ENCODE data around the gene MUC2. TPM values are rescaled to one million over a fixed set of nuclear protein-coding genes. Genes with fewer than 3 reads are reported as not detected.

Gene MUC2
- total RNA-seq, 1 experiment from 2014 or later, result 0.04 TPM

DNA sequence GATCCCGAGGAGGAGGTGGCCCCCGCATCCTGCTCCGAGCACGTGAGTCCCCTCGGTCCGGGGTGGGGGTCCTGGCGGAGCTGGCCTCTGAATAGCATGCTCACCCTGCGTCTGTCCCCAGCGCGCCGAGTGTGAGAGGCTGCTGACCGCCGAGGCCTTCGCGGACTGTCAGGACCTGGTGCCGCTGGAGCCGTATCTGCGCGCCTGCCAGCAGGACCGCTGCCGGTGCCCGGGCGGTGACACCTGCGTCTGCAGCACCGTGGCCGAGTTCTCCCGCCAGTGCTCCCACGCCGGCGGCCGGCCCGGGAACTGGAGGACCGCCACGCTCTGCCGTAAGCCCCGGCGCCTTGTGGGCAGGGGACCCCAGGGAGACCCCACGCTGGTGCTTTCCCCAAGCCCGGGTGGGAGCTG, 3.5 kb downstream of the MUC2 start:
- CTCF ChIA-PET, result no interaction called here
- Histone ChIP-seq H3K27me3 (ENCODE audit: insufficient read depth, low read depth) (no peaks in the 10 kb centered on the region), H3K79me2 (ENCODE audit: low read depth) (no peaks in the 10 kb centered on the region), H3K4me1 (replicated peaks; ENCODE audit: insufficient read depth) (peaks cover 9% of the 10 kb centered on the region), H3K9me3 (ENCODE audit: insufficient read depth, low read depth) (no peaks in the 10 kb centered on the region), H3K4me3 (no peak overlapping the region), H4K20me1 (ENCODE audit: insufficient read depth) (no peaks in the 10 kb centered on the region), H3F3A (ENCODE audit: insufficient read depth, low read depth) (no peaks in the 10 kb centered on the region), H3K27ac (no peak overlapping the region), H3K9me2 (ENCODE audit: insufficient read depth) (no peaks in the 10 kb centered on the region), H2AFZ (no peak overlapping the region), H3K36me3 (ENCODE audit: low read depth) (no peaks in the 10 kb centered on the region), H3K4me2 (no peak overlapping the region)
- POLR2A ChIA-PET (ENCODE audit: unreplicated experiment), result no interaction called here
- no TSS peak for BruUV-seq (replicated peaks)
- intact Hi-C loops (cut with micrococcal nuclease; ENCODE audit: unreplicated experiment), result no loop called here
- TF ChIP-seq, protein P1, sequence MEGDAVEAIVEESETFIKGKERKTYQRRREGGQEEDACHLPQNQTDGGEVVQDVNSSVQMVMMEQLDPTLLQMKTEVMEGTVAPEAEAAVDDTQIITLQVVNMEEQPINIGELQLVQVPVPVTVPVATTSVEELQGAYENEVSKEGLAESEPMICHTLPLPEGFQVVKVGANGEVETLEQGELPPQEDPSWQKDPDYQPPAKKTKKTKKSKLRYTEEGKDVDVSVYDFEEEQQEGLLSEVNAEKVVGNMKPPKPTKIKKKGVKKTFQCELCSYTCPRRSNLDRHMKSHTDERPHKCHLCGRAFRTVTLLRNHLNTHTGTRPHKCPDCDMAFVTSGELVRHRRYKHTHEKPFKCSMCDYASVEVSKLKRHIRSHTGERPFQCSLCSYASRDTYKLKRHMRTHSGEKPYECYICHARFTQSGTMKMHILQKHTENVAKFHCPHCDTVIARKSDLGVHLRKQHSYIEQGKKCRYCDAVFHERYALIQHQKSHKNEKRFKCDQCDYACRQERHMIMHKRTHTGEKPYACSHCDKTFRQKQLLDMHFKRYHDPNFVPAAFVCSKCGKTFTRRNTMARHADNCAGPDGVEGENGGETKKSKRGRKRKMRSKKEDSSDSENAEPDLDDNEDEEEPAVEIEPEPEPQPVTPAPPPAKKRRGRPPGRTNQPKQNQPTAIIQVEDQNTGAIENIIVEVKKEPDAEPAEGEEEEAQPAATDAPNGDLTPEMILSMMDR (conservative IDR thresholded peaks at IDR 0.05), result no peak
- no peak for TF ChIP-seq EZH2 (IDR thresholded peaks at IDR 0.05; ENCODE audit: low read depth)
- no peak for DNase-seq

DNA sequence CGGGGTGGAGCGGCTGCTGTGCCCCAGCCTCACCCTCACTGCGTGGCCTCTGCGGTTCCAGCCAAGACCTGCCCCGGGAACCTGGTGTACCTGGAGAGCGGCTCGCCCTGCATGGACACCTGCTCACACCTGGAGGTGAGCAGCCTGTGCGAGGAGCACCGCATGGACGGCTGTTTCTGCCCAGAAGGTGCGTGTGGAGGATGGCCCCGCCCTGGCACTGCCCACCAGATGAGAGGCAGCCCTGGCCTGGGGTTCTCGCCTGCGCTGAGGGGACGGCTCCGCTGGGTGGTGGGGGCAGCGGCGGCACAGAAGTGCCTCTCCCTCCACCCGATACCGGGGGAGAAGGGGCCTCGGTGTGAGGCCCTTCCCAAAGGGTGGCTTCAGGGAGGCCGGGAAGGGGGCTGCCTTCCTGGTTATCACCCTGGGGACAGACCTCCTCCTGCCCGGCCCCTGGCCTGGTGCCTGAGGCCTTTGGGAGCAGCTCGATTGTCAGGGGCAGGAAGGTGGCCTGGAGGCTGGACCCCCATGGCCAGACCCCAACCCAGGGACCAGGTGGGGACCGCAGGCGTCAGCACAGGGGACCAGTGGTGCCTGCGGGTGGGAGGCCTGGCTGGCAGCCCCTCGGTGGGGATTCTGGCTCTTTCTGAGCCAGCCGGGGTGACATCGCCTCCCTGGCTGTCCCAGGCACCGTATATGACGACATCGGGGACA, 7.1 kb downstream of the MUC2 start:
- H3K4me1 ChIP-seq (replicated peaks; ENCODE audit: insufficient read depth), result no peaks in the 10 kb centered on the region
- POLR2A ChIA-PET (ENCODE audit: unreplicated experiment), result no interaction called here

DNA sequence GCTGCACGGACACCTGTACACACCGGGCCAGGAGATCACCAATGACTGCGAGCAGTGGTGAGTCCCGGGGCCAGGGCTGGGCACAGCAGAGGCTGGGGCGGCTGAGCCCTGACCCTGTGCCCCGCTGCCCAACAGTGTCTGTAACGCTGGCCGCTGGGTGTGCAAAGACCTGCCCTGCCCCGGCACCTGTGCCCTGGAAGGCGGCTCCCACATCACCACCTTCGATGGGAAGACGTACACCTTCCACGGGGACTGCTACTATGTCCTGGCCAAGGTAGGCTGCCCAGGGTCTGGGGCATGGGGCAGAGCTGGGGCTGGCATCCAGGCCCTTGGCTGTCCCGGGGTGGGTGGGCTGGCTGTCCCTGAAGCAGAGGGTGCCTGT, 7.7 kb downstream of the MUC2 start:
- Histone ChIP-seq H3K4me1 (replicated peaks; ENCODE audit: insufficient read depth) (no peaks in the 10 kb centered on the region), H3K4me3 (no peak overlapping the region), H3K9me2 (ENCODE audit: insufficient read depth) (no peaks in the 10 kb centered on the region), H3K4me2 (no peak overlapping the region), H3K36me3 (ENCODE audit: low read depth) (no peaks in the 10 kb centered on the region), H2AFZ (no peak overlapping the region), H3K9me3 (ENCODE audit: insufficient read depth, low read depth) (no peaks in the 10 kb centered on the region), H3F3A (ENCODE audit: insufficient read depth, low read depth) (no peaks in the 10 kb centered on the region), H3K27ac (no peak overlapping the region), H3K27me3 (ENCODE audit: insufficient read depth, low read depth) (no peaks in the 10 kb centered on the region), H4K20me1 (ENCODE audit: insufficient read depth) (no peaks in the 10 kb centered on the region), H3K79me2 (ENCODE audit: low read depth) (no peaks in the 10 kb centered on the region)
- CTCF ChIA-PET, result no interaction called here
- no peak for TF ChIP-seq EZH2 (IDR thresholded peaks at IDR 0.05; ENCODE audit: low read depth)
- TF ChIP-seq, protein P1 (conservative IDR thresholded peaks at IDR 0.05), result no peak
- POLR2A ChIA-PET (ENCODE audit: unreplicated experiment), result no interaction called here
- intact Hi-C loops (cut with micrococcal nuclease; ENCODE audit: unreplicated experiment), result no loop called here
- BruUV-seq (replicated peaks), result no TSS peak
- no peak for DNase-seq

More for the DNA sequence above, 7.1 kb downstream of the MUC2 start:
- Histone ChIP-seq H3K36me3 (ENCODE audit: low read depth) (no peaks in the 10 kb centered on the region), H4K20me1 (ENCODE audit: insufficient read depth) (no peaks in the 10 kb centered on the region), H3K27ac (no peak overlapping the region), H3K4me3 (no peak overlapping the region), H2AFZ (no peak overlapping the region), H3K9me2 (ENCODE audit: insufficient read depth) (no peaks in the 10 kb centered on the region), H3K4me2 (no peak overlapping the region), H3F3A (ENCODE audit: insufficient read depth, low read depth) (no peaks in the 10 kb centered on the region), H3K9me3 (ENCODE audit: insufficient read depth, low read depth) (no peaks in the 10 kb centered on the region), H3K27me3 (ENCODE audit: insufficient read depth, low read depth) (no peaks in the 10 kb centered on the region), H3K79me2 (ENCODE audit: low read depth) (no peaks in the 10 kb centered on the region)
- TF ChIP-seq EZH2 (IDR thresholded peaks at IDR 0.05; ENCODE audit: low read depth), result no peak
- TF ChIP-seq, protein P1 (conservative IDR thresholded peaks at IDR 0.05), result no peak
- intact Hi-C loops (cut with micrococcal nuclease; ENCODE audit: unreplicated experiment), result no loop called here
- DNase-seq, result no peak
- BruUV-seq (replicated peaks), result no TSS peak
- CTCF ChIA-PET, result no interaction called here

All from PC-9 (cell line).